GM12874 (cell line): Measurements from ENCODE around the gene TAF1.

Experiments used
- TF ChIP-seq, protein P1 (sequence below): IDR thresholded peaks from 2 replicates; pipeline ENCODE4 v1.5.1; 2011; ENCODE audit warnings: low read depth, mild to moderate bottlenecking, control low read depth, low read length, moderate library complexity; ENCODE audit not compliant: insufficient read depth

TAF1 gene, protein sequence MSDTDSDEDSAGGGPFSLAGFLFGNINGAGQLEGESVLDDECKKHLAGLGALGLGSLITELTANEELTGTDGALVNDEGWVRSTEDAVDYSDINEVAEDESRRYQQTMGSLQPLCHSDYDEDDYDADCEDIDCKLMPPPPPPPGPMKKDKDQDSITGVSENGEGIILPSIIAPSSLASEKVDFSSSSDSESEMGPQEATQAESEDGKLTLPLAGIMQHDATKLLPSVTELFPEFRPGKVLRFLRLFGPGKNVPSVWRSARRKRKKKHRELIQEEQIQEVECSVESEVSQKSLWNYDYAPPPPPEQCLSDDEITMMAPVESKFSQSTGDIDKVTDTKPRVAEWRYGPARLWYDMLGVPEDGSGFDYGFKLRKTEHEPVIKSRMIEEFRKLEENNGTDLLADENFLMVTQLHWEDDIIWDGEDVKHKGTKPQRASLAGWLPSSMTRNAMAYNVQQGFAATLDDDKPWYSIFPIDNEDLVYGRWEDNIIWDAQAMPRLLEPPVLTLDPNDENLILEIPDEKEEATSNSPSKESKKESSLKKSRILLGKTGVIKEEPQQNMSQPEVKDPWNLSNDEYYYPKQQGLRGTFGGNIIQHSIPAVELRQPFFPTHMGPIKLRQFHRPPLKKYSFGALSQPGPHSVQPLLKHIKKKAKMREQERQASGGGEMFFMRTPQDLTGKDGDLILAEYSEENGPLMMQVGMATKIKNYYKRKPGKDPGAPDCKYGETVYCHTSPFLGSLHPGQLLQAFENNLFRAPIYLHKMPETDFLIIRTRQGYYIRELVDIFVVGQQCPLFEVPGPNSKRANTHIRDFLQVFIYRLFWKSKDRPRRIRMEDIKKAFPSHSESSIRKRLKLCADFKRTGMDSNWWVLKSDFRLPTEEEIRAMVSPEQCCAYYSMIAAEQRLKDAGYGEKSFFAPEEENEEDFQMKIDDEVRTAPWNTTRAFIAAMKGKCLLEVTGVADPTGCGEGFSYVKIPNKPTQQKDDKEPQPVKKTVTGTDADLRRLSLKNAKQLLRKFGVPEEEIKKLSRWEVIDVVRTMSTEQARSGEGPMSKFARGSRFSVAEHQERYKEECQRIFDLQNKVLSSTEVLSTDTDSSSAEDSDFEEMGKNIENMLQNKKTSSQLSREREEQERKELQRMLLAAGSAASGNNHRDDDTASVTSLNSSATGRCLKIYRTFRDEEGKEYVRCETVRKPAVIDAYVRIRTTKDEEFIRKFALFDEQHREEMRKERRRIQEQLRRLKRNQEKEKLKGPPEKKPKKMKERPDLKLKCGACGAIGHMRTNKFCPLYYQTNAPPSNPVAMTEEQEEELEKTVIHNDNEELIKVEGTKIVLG (N-terminal part only)

DNA sequence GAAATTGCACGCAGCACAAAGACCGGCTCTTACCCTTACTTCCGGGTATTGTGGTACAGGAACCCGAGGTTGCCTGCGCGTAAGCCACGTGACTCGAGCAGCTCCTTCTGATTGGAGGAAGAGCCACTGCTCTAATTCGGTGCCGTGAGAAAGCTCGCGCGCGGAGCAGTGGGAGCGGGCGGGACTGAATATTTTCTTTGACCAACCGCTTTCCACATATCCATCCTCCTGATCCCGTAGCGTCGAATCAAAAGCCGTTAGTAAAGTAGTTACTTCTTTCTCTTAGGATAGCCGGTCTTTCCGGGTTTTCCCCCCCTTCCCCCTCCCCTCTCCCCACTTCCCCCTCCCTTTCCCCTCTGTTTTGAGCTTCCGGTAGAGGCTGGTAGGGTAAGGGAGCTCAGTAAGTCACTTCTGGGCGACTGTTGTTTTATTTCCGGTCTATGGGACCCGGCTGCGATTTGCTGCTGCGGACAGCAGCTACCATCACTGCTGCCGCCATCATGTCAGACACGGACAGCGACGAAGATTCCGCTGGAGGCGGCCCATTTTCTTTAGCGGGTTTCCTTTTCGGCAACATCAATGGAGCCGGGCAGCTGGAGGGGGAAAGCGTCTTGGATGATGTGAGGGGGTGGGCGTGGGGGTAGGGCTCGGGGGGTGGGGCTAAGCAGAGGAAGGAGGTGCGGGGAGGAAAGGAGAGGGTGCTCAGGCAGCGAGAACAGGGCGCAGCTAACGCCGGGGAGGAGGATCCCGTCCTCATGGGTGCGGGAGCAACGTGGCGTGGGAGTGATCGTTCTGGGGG lies at the start of gene TAF1:
TSS of gene TAF1 (plus strand) at position 483 of the 799 bp plus-strand sequence. CDS start at position 501, 18 bp downstream.
- TF ChIP-seq, protein P1, sequence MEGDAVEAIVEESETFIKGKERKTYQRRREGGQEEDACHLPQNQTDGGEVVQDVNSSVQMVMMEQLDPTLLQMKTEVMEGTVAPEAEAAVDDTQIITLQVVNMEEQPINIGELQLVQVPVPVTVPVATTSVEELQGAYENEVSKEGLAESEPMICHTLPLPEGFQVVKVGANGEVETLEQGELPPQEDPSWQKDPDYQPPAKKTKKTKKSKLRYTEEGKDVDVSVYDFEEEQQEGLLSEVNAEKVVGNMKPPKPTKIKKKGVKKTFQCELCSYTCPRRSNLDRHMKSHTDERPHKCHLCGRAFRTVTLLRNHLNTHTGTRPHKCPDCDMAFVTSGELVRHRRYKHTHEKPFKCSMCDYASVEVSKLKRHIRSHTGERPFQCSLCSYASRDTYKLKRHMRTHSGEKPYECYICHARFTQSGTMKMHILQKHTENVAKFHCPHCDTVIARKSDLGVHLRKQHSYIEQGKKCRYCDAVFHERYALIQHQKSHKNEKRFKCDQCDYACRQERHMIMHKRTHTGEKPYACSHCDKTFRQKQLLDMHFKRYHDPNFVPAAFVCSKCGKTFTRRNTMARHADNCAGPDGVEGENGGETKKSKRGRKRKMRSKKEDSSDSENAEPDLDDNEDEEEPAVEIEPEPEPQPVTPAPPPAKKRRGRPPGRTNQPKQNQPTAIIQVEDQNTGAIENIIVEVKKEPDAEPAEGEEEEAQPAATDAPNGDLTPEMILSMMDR, result no peak

DNA sequence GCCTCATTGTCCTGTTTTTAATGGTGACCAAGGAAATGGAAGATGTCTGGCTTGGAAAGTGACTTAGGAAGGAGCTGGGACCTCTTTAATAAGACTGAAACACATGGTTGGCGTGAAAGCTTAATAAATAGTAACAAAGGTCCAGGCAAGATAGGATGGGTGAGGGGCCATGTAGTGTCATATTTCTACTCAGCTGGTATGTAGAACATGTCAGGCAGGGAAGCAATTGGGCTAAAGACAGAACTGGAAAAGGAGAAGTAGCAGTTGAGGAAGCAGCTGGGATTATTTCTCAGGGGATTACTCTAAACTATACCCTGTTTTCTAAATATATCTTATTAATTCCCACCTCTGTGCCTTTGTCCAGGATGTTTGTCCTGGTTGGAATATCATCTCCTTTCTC lies 46.0 kb upstream of the TAF1 start:
- TF ChIP-seq, protein P1, result no peak

DNA sequence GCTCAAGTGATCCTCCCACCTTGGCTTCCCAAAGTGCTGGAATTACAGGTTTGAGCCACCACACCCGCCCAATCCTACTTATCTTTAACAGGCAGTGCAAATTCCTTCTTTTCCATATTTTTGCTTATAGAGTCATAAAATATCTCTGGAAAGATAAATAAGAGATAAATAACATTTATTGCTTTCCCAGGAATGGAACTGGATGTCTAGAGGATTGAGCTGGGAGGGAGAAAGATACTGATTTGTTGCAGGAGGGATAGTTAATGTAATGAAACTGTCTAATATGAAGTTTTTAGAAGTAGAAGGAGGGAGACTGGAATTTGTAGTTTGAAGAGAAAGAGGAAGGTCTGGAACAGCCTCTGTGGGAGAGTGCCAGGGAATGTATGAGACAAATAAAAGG lies 44.4 kb upstream of the TAF1 start:
- TF ChIP-seq, protein P1, result no peak

DNA sequence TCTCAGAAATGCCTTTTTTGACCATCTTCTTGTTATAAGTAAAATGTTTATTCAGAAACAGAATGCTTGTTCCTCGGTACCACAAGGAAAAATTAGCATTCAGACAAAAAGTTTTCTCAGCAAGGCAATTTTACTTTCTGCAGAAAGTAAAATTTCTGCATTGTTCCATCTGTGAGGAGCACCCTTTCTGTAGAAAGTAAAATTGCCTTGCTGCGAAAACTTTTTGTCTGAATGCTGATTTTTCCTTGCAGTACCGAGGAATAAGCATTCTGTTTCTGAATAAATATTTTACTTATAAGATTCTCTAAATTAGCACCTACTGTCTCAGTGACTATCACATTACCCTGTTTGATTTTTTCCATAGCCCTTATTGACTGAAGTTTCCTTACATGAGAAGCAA lies 39.8 kb upstream of the TAF1 start:
- TF ChIP-seq, protein P1, result no peak

DNA sequence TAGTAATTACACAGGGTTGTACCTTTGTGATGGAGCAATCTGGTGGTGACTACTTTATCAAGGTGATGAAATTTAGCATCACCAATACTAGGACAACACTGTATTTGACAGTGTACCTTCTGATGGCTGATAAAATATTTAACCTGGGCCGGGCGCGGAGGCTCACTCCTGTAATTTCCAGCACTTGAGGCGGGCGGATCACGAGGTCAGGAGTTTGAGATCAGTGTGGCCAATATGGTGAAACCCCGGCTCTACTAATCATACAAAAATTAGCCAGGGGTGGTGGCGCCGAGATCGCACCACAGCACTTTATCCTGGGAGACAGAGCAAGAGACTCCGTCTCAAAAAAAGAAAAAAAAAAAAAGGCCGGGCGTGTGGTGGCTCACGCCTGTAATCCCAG lies 1.9 kb upstream of the TAF1 start:
- TF ChIP-seq, protein P1, result no peak

DNA sequence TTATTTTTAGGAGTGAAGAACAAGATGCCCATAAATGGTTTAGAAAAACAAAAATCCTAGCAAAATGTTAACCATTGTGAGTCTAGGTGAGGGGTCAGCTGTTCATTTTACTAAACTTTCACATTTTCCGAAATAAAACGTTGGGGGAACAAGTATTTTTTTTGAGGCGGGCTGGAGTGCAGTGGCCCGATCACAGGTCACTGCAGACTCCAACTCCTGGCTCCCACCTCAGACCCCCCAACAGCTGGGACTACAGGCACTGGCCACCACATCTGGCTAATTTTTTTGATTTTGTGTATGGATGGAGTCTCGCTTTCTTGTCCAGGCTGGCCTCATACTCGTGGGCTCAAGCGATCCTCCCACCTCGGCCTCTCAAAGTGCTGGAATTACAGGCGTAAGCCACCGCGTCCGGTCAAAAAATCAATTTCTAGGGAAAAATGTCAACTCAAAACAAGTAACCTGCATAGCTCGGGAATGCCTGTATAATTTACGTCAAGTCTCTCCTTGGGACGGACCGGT lies 742 bp upstream of the TAF1 start:
- TF ChIP-seq, protein P1, result no peak
